GM18858 (cell line): ENCODE data around the gene C1QB.
"Not testable (repeated sequence)": the region's sequence is repeated elsewhere in the genome, so short reads cannot be mapped to it uniquely, and the experiment has no call there.

Experiments used
- ATAC-seq: cut with Tn5 transposase; IDR thresholded peaks from one replicate; pipeline ENCODE4 v1.9.1; 2021; ENCODE audit not compliant: unreplicated experiment

Gene C1QB

GRCh38 chr1:22662318-22662717, 9.3 kb downstream of the C1QB start:
- ATAC-seq = no peak

- ATAC-seq = no peak
Observed at GRCh38 chr1:22662986-22663408, 10.0 kb downstream of the C1QB start.

GRCh38 chr1:22665752-22666151, 12.7 kb downstream of the C1QB start:
- no peak for ATAC-seq

- no peak for ATAC-seq
Observed at GRCh38 chr1:22666412-22666811, 13.4 kb downstream of the C1QB start.

- ATAC-seq = not testable (repeated sequence)
Observed at GRCh38 chr1:22668840-22669239, 15.8 kb downstream of the C1QB start.

- ATAC-seq = no peak
Observed at GRCh38 chr1:22670352-22670975, 17.4 kb downstream of the C1QB start.

- no peak for ATAC-seq
Observed at GRCh38 chr1:22671999-22672398, 19.0 kb downstream of the C1QB start.

GRCh38 chr1:22673486-22674409, 20.7 kb downstream of the C1QB start:
- no peak for ATAC-seq

- no peak for ATAC-seq
Observed at GRCh38 chr1:22674410-22674749, 21.3 kb downstream of the C1QB start.

- not testable (repeated sequence) for ATAC-seq
Observed at GRCh38 chr1:22676151-22676550, 23.1 kb downstream of the C1QB start.

- ATAC-seq = no peak
Observed at GRCh38 chr1:22676916-22677583, 24.0 kb downstream of the C1QB start.

GRCh38 chr1:22677931-22678896, 25.2 kb downstream of the C1QB start:
- ATAC-seq = no peak

- ATAC-seq = no peak
Observed at GRCh38 chr1:22680726-22681125, 27.7 kb downstream of the C1QB start.

- no peak for ATAC-seq
Observed at GRCh38 chr1:22681556-22682276, 28.7 kb downstream of the C1QB start.

GRCh38 chr1:22683547-22683946, 30.5 kb downstream of the C1QB start:
- no peak for ATAC-seq

GRCh38 chr1:22685591-22686059, 32.6 kb downstream of the C1QB start:
- ATAC-seq = no peak

- no peak for ATAC-seq
Observed at GRCh38 chr1:22687191-22687590, 34.2 kb downstream of the C1QB start.

GRCh38 chr1:22688466-22688865, 35.4 kb downstream of the C1QB start:
- no peak for ATAC-seq

- no peak for ATAC-seq
Observed at GRCh38 chr1:22689505-22689904, 36.5 kb downstream of the C1QB start.
